SIG-M5 treated with dmso at 0.1 percent for 504 hours (cell line): ENCODE measurements around the gene COX8C.

Experiments
- DNase-seq: peaks from one replicate; lab custom pipeline; 2025; ENCODE audit not compliant: unreplicated experiment; lab: John Stamatoyannopoulos, UW

Gene COX8C

GRCh38 chr14:93346926-93347721 lies at the start of gene COX8C:
TSS of gene COX8C (plus strand) at chr14:93347182. CDS start at chr14:93347269, 87 bp downstream.
- DNase-seq, result no peak

- DNase-seq, result no peak
Observed at GRCh38 chr14:93299416-93299815, 47.6 kb upstream of the COX8C start.

- no peak for DNase-seq
Observed at GRCh38 chr14:93299866-93300265, 47.1 kb upstream of the COX8C start.

GRCh38 chr14:93301821-93302447 lies 45.0 kb upstream of the COX8C start:
- no peak for DNase-seq

GRCh38 chr14:93302688-93303581 lies 44.0 kb upstream of the COX8C start:
- no peak for DNase-seq

GRCh38 chr14:93303659-93304058 lies 43.3 kb upstream of the COX8C start:
- no peak for DNase-seq

- no peak for DNase-seq
Observed at GRCh38 chr14:93304771-93305170, 42.2 kb upstream of the COX8C start.

- DNase-seq, result peak; percentile 11
Observed at GRCh38 chr14:93305725-93306418, 41.1 kb upstream of the COX8C start.

- DNase-seq, result no peak
Observed at GRCh38 chr14:93306812-93307211, 40.2 kb upstream of the COX8C start.

- no peak for DNase-seq
Observed at GRCh38 chr14:93308686-93309345, 38.2 kb upstream of the COX8C start.

- DNase-seq, result no peak
Observed at GRCh38 chr14:93309427-93309966, 37.5 kb upstream of the COX8C start.

- DNase-seq, result no peak
Observed at GRCh38 chr14:93311082-93311481, 35.9 kb upstream of the COX8C start.

GRCh38 chr14:93315575-93315974 lies 31.4 kb upstream of the COX8C start:
- DNase-seq, result no peak

- DNase-seq, result no peak
Observed at GRCh38 chr14:93316716-93317115, 30.3 kb upstream of the COX8C start.

GRCh38 chr14:93317210-93317874 lies 29.6 kb upstream of the COX8C start:
- DNase-seq, result no peak

- no peak for DNase-seq
Observed at GRCh38 chr14:93317875-93318807, 28.8 kb upstream of the COX8C start.

GRCh38 chr14:93318927-93319326 lies 28.1 kb upstream of the COX8C start:
- DNase-seq, result no peak

- DNase-seq, result no peak
Observed at GRCh38 chr14:93319494-93319893, 27.5 kb upstream of the COX8C start.

- DNase-seq, result no peak
Observed at GRCh38 chr14:93319958-93320357, 27.0 kb upstream of the COX8C start.
